Small intestine (tissue), 4 donors: Measurements from ENCODE around the gene OR2AG1. TPM values are rescaled to one million over a fixed set of nuclear protein-coding genes. Genes with fewer than 3 reads are reported as not detected.

Source experiments
- polyA plus RNA-seq, 4 donors: library from polyadenylated mRNA; stranded (reverse) in 3 of 4; unstranded in 1 of 4; fragments of 200-250 nt in 3 of 4; fragments of 120-200 nt in 1 of 4; gene quantifications; one replicate each; pipeline versions ENCODE4 v1.2.1 to v1.2.3, GENCODE V29; 2013
- donor health status: healthy with polysubstance abuse.
- donor health status: Bipolar disorder and iron deficiency.
- donor health status: healthy.

Gene OR2AG1
- polyA plus RNA-seq, 4 donors = 0.01 TPM; not detected in 3

Other genes starting within 250 kb of the OR2AG1 start
- gene RRP8, start 179.4 kb upstream of the OR2AG1 start, polyA plus RNA-seq = 10 to 100 TPM; 15.9 to 28.4 (median 21.2) TPM
- gene ILK, start 179.2 kb upstream of the OR2AG1 start, polyA plus RNA-seq = 10 to 100 TPM; 73.9 to 99.2 (median 93.1) TPM
- 100 to 1,000 TPM in 2 of 4 donors, 10 to 100 TPM in 2; 62.6 to 133 (median 105) TPM for gene TAF10, start 170.8 kb upstream of the OR2AG1 start, polyA plus RNA-seq
- gene TPP1, start 163.6 kb upstream of the OR2AG1 start, polyA plus RNA-seq = 100 to 1,000 TPM in 1 of 4 donors, 10 to 100 TPM in 3; 25.4 to 429 (median 34.7) TPM
- gene DCHS1, start 127.2 kb upstream of the OR2AG1 start, polyA plus RNA-seq = 10 to 100 TPM in 1 of 4 donors, 1 to 10 TPM in 1, under 1 TPM in 2; under 0.01 to 10.7 (median 3.6) TPM
- 10 to 100 TPM; 17.8 to 64.5 (median 34.2) TPM for gene MRPL17, start 99.7 kb upstream of the OR2AG1 start, polyA plus RNA-seq
- under 1 TPM in 2 of 4 donors, not detected in 2; 0.07 to 0.09 TPM for gene OR2AG2, start 11.0 kb upstream of the OR2AG1 start, polyA plus RNA-seq
- under 1 TPM in 1 of 4 donors, not detected in 3; 0.03 TPM for gene OR6A2, start 16.7 kb downstream of the OR2AG1 start, polyA plus RNA-seq
- gene OR10A5, start 62.7 kb downstream of the OR2AG1 start, polyA plus RNA-seq = not detected
- gene OR10A2, start 80.0 kb downstream of the OR2AG1 start, polyA plus RNA-seq = under 1 TPM in 1 of 4 donors, not detected in 3; 0.03 TPM
- gene OR10A4, start 93.6 kb downstream of the OR2AG1 start, polyA plus RNA-seq = not detected
- gene OR2D2, start 109.5 kb downstream of the OR2AG1 start, polyA plus RNA-seq = not detected
- not detected for gene OR2D3, start 138.0 kb downstream of the OR2AG1 start, polyA plus RNA-seq
- 1 to 10 TPM in 2 of 4 donors, under 1 TPM in 2; 0.45 to 7.1 (median 1.4) TPM for gene ZNF215, start 143.4 kb downstream of the OR2AG1 start, polyA plus RNA-seq
- gene ZNF214, start 237.3 kb downstream of the OR2AG1 start, polyA plus RNA-seq = 1 to 10 TPM in 1 of 4 donors, under 1 TPM in 2, not detected in 1; 0.27 to 6.8 (median 0.97) TPM
- gene NLRP14, start 237.5 kb downstream of the OR2AG1 start, polyA plus RNA-seq = under 1 TPM in 2 of 4 donors, not detected in 2; 0.03 to 0.97 TPM